Loucy (cell line): ENCODE measurements around the gene SERPINI2.

Experiments used
- H2AFZ ChIP-seq: fragments of 200-600 bp; sonication (generic); 2 replicates; pipeline ENCODE4 v1.6.0; 2016; ENCODE audit warnings: antibody characterized with exemption, mild to moderate bottlenecking, low read length, moderate library complexity
- H3F3A ChIP-seq: fragments of 200-600 bp; 2 replicates; pipeline ENCODE4 v1.6.0; 2016; ENCODE audit warnings: antibody characterized with exemption, low read depth, mild to moderate bottlenecking
- H3K27me3 ChIP-seq: fragments of 200-600 bp; sonication (generic); 2 replicates; pipeline ENCODE4 v1.6.1; 2014; ENCODE audit warnings: low read length, mild to moderate bottlenecking; ENCODE audit not compliant: insufficient read depth, poor library complexity, severe bottlenecking
- H3K36me3 ChIP-seq: fragments of 200-600 bp; sonication (generic); 2 replicates; pipeline ENCODE4 v1.6.1; 2016; ENCODE audit warnings: low read length; ENCODE audit not compliant: insufficient read depth
- H3K4me1 ChIP-seq: fragments of 200-600 bp; sonication (generic); 2 replicates; pipeline ENCODE4 v1.5.1; 2014; ENCODE audit warnings: low read length, mild to moderate bottlenecking; ENCODE audit not compliant: insufficient read depth, poor library complexity, severe bottlenecking
- H3K4me2 ChIP-seq: fragments of 200-600 bp; sonication (generic); 2 replicates; pipeline ENCODE4 v1.6.0; 2014; ENCODE audit warnings: antibody characterized with exemption, low read length, low read depth, mild to moderate bottlenecking; ENCODE audit not compliant: poor library complexity, severe bottlenecking
- H3K4me3 ChIP-seq: fragments of 200-600 bp; sonication (generic); 2 replicates; pipeline ENCODE4 v1.5.1; 2014; ENCODE audit warnings: low read length, mild to moderate bottlenecking, mixed read lengths; ENCODE audit not compliant: poor library complexity, severe bottlenecking
- H3K79me2 ChIP-seq: fragments of 200-600 bp; sonication (generic); 2 replicates; pipeline ENCODE4 v1.6.1; 2014; ENCODE audit warnings: low read length; ENCODE audit not compliant: insufficient read depth
- H3K9ac ChIP-seq: fragments of 200-600 bp; sonication (generic); 2 replicates; pipeline ENCODE4 v1.6.0; 2014; ENCODE audit warnings: mild to moderate bottlenecking, low read depth, low read length, moderate library complexity; ENCODE audit not compliant: poor library complexity, severe bottlenecking
- H3K9me2 ChIP-seq: fragments of 200-600 bp; sonication (generic); replicated peaks from 2 replicates; pipeline ENCODE4 v1.6.1; 2016; ENCODE audit warnings: low read depth, low read length, mixed read lengths
- H3K9me3 ChIP-seq: fragments of 200-600 bp; sonication (generic); 2 replicates; pipeline ENCODE4 v1.6.1; 2014; ENCODE audit warnings: mild to moderate bottlenecking, antibody characterized with exemption, low read length, low read depth; ENCODE audit not compliant: insufficient read depth
- H4K20me1 ChIP-seq: fragments of 200-600 bp; sonication (generic); 2 replicates; pipeline ENCODE4 v1.6.0; 2014; ENCODE audit warnings: antibody characterized with exemption, low read length, mild to moderate bottlenecking; ENCODE audit not compliant: insufficient read depth, poor library complexity, severe bottlenecking
- CTCF ChIP-seq: fragments of 200-600 bp; sonication (generic); conservative IDR thresholded peaks from 2 replicates; pipeline ENCODE4 v1.5.1; 2014; ENCODE audit warnings: mild to moderate bottlenecking, antibody characterized with exemption, low read length
- EZH2phosphoT487 ChIP-seq: fragments of 200-600 bp; IDR thresholded peaks from 2 replicates; pipeline ENCODE4 v1.6.1; 2018; ENCODE audit warnings: antibody characterized with exemption, mild to moderate bottlenecking, moderate library complexity, borderline replicate concordance

SERPINI2 gene

GRCh38 chr3:167507954-167508353 lies 34.1 kb upstream of the SERPINI2 start:
- Histone ChIP-seq H3K4me3 (no peak overlapping the region), H3K27me3 (no peaks in the 10 kb centered on the region), H3K4me1 (no peaks in the 10 kb centered on the region), H3K4me2 (no peak overlapping the region), H3K9ac (no peak overlapping the region), H3K9me3 (no peaks in the 10 kb centered on the region), H4K20me1 (no peaks in the 10 kb centered on the region), H2AFZ (no peak overlapping the region), H3F3A (no peaks in the 10 kb centered on the region), H3K36me3 (no peaks in the 10 kb centered on the region), H3K79me2 (no peaks in the 10 kb centered on the region), H3K9me2 (no peaks in the 10 kb centered on the region)
- TF ChIP-seq EZH2phosphoT487 (no peak), CTCF (no peak)

GRCh38 chr3:167502401-167502800 lies 28.6 kb upstream of the SERPINI2 start:
- Histone ChIP-seq H3K36me3 (no peaks in the 10 kb centered on the region), H3K9me3 (no peaks in the 10 kb centered on the region), H3K4me2 (no peak overlapping the region), H3F3A (no peaks in the 10 kb centered on the region), H3K79me2 (no peaks in the 10 kb centered on the region), H4K20me1 (no peaks in the 10 kb centered on the region), H2AFZ (no peak overlapping the region), H3K9me2 (no peaks in the 10 kb centered on the region), H3K4me3 (no peak overlapping the region), H3K9ac (no peak overlapping the region), H3K27me3 (no peaks in the 10 kb centered on the region), H3K4me1 (no peaks in the 10 kb centered on the region)
- no peak for TF ChIP-seq EZH2phosphoT487
- TF ChIP-seq CTCF: no peak

- Histone ChIP-seq H3K79me2 (no peaks in the 10 kb centered on the region), H4K20me1 (no peaks in the 10 kb centered on the region), H3K4me2 (no peak overlapping the region), H3K27me3 (no peaks in the 10 kb centered on the region), H3K9me2 (no peaks in the 10 kb centered on the region), H2AFZ (no peak overlapping the region), H3K4me3 (no peak overlapping the region), H3K9me3 (no peaks in the 10 kb centered on the region), H3K4me1 (no peaks in the 10 kb centered on the region), H3K36me3 (no peaks in the 10 kb centered on the region), H3K9ac (no peak overlapping the region), H3F3A (no peaks in the 10 kb centered on the region)
- TF ChIP-seq EZH2phosphoT487 (no peak), CTCF (no peak)
These were observed 28.1 kb upstream of the SERPINI2 start for GRCh38 chr3:167501941-167502340.
